ENCODE data around the gene AARSD1.
"Not testable (repeated sequence)": the region's sequence is repeated elsewhere in the genome, so short reads cannot be mapped to it uniquely, and the experiment has no call there.

Gene AARSD1

DNA sequence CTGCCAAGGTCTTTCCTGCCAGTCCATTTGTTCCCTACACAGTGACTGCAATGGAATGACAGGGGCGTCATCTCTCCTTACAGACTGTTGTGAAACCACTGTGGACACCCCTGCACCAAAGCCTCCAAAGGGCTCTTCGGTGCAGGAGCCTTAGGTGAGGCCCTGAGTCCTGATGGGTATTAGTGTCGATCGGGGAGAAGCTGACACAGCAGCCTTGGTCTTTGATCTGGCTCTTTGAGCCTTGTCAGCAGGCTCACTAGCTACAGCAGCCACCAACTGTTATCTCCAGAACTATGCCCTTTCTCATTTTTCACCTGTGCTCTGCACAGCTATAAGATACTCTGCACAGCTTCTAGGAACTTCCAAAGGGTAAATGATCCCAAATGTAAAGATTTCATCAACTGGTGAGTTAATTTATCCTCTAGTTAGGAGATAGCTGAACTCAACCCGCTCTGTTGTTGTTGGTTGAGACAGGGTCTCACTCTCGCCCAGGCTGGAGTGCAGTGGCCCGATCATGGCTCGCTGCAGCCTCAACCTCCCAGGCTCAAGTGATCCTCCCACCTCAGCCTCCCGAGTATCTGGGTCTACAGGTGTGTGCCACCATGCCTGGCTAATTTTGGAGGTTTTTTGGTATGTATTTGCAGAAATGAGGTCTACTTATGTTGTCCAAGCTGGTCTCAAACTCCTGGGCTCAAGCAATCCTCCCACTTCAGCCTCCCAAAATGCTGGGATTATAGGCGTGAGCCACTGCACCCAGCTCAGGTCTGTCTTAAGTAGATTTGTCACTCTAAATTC lies 44.0 kb downstream of the AARSD1 start:
- DNase-seq, result no peak

GRCh38 chr17:42919522-42920077 lies 44.7 kb downstream of the AARSD1 start:
- not testable (repeated sequence) for DNase-seq

DNA sequence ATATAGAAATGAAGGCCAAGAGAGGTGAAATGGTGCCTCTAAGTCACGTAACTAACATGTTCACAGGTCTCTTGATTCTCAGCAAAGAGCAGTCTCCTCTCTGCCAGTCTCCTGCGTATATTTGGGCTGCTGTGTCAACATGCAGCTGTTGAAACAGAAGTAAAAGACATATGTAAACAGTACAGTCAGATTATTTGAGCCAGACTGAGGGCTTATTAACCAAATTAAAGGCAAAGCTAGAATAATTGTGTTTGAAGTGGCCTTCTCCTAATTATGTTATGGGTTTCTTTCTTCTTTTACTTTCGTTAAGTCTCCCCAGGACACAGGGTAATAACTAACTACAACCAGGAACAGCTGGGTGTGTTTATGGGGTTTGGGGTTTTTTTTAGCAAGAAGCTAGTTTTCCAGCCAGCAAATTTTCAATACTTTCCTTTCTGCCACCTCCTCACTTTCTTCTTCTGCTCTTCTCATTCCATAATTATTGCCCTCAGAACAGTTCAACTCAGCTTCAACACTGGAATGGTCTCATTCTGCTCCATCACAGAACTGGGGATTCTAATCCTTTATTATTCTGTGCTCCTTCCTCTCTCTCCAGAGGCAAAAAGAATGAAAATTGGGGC lies 45.2 kb downstream of the AARSD1 start:
- no peak for DNase-seq

DNA sequence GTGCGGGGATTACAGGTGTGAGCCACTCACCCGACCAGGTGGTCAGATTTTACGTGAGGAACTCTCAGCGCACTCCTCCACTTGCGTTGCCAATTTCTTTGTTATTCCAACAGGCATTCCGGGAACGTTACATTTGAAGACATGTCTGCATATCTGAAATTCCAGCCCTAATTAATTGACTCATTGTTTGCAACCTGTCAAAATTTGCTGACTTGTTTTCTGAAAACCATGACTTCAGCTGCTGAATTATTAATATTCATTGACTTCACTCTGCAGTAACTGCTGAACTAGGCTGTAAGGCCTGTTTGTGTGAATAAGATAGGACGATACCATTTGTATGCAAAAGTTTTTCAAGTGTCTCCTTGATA lies 47.0 kb downstream of the AARSD1 start:
- DNase-seq, result no peak

DNA sequence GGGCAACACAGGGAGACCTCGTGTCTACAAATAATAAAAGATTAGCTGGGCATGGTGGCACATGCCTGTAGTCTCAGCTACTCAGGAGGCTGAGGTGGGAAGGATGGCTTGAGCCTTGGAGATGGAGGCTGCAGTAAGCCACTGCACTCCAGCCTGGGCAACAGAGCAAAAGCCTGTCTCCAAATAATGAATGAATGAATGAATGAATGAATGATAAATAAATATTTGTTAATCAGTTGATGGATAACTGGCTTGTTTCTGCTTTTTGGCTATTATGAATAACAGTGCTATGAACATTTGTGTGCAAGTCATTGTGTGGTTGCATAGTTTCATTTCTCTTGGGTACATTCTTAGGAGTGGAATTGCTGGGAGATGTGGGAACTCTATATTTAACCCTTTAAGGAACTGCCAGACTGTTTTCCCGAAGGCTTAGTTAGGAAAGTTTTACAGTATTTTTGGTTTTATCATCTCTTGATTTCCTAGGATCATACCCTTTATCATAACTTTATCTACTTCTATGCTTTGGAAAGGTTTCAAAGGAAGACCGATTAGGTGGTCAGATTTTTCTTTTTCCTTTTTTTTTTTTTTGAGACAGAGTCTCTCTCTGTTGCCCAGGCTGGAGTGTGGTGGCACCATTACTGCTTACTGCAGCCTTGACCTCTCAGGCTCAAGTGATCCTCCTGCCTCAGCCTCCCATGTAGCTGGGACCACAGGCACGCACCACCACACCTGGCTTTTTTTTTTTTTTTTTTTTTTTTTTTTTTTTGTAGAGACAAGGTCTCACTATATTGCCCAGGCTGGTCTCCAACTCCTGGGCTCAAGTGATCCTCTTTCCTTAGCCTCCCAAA lies 47.6 kb downstream of the AARSD1 start:
- DNase-seq, result not testable (repeated sequence)

DNA sequence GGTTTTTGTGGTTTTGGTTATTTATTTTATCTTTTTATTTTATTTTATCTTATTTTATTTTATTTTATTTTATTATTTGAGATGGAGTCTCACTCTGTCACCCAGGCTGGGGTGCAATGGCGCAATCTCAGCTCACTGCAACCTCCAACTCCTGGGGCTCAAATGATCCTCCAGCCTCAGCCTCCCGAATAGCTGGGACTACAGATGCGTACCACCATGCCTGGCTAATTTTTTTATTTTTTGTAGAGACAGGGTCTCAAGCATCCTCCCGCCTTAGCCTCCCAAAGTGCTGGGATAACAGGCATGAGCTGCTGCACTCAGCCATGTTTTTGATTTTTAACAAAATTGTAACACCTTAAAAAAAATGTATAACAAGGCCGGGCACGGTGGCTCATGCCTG lies 49.0 kb downstream of the AARSD1 start:
- not testable (repeated sequence) for DNase-seq

DNA sequence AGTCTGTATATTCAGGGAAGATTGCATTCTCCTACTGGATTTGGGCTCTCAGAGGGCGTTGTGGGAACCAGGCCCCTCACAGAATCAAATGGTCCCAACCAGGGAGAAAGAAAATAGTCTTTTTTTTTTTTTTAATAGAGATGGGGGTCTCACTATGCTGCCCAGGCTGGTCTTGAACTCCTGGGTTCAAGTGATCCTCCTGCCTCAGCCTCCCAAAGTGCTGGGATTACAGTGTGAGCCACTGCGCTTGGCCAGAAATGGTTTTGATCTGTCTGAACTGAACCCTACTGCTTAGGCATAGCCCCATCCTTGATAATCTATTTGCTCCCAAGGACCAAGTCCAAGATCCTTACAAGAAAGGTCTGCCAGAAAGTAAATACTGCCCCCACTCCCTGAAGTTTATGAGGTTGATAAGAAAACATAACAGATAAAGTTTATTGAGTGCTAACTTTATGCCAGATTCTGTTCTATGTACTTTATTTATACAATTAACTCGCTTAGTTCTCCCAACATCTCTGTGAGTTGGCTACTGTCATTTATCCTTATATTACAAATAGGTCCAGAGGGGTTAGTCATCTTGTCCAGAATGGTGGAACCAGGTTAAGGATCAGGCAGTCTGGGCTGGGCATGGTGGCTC lies 50.2 kb downstream of the AARSD1 start:
- no peak for DNase-seq

GRCh38 chr17:42913522-42913921 lies 50.7 kb downstream of the AARSD1 start:
- no peak for DNase-seq

DNA sequence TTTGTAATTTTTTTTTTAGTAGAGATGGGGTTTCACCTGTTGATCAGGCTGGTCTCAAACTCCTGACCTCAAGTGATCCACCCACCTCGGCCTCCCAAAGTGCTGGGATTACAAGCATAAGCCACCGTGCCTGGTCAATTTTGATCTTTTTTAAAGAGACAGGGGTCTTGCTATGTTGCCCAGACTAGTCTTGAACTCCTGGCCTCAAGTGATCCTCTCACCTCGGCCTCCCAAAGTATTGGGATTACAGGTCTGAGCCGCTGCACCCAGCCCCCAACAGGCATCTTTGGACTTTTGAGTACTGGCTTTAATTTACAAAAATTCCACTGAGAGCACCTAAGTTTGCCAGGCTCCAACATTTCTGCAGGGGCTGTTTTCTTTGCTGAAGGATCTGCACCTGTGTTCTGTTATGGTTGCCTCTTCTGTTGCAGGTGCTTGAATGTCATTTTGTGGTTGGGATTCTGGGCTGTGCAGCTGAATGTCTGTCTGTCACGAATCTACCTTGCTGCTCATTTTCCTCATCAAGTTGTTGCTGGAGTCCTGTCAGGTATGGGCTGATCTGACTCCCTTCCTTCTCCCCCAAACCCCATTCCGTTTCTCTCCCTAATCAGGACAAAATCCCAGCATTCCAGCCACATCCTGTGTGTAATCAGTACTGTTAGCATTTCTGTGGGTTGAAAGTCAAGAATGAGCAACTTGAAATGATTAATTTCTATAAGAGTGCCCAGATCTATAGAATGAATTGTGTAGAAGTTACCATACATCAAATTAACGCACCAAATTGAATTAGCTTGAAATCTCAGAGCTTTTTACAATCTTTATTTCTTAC lies 55.2 kb downstream of the AARSD1 start:
- no peak for DNase-seq

GRCh38 chr17:42906772-42907446 lies 57.3 kb downstream of the AARSD1 start:
- no peak for DNase-seq

DNA sequence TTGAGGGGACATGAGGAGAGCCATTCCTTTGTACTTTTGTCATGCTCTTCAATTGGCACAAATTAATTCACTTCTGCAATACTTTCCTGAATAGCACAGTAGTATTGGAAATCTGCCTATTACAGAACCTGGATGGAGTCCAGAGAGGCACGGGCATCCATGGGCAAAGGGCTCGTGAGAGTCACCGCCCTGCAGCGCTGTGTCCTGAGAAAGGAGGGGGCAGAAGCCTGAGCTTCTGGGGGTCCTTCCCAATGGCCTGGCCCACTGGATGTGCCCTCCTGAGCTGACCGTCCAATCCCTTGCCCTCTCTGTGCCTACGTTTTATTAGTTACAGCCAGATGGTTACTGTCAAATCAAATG lies 60.2 kb downstream of the AARSD1 start:
- no peak for DNase-seq

GRCh38 chr17:42901535-42902229 lies 62.6 kb downstream of the AARSD1 start:
- no peak for DNase-seq
